GM12892 (cell line): ENCODE data around the gene SMARCA2.

Source experiments
- POLR2A ChIP-seq: IDR thresholded peaks from 2 replicates; pipeline ENCODE4 v1.6.1; 2011; ENCODE audit warnings: low read depth, low read length, control low read depth
- TAF1 ChIP-seq: IDR thresholded peaks from 2 replicates; pipeline ENCODE4 v1.6.1; 2011; ENCODE audit warnings: low read depth, mild to moderate bottlenecking, control low read depth, low read length, borderline replicate concordance

DNA sequence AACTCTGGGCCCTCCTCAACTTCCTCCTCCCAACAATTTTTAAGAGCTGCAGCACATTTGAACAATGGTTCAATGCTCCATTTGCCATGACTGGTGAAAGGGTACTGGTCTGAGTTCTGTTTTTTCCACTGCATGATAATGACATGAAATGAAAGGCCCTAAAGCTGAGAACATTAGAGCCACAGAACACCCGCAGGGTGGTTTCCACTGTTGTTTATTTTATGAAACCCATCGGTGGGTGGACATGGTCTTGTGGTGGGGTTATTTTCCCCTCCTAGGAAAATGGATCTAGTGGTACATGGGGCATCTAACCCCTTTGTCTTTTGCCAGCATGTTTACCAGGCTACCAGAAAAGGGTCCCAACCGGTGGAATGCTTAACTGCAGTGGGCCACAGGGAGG, 71.8 kb downstream of the SMARCA2 start:
- TF ChIP-seq TAF1 (no peak), POLR2A (no peak)
